ENCODE data around the gene EN2. TPM values are rescaled to one million over a fixed set of nuclear protein-coding genes. Genes with fewer than 3 reads are reported as not detected.

Gene EN2
- total RNA-seq, 1 experiment from 2014 or later, result 0.07 TPM

DNA sequence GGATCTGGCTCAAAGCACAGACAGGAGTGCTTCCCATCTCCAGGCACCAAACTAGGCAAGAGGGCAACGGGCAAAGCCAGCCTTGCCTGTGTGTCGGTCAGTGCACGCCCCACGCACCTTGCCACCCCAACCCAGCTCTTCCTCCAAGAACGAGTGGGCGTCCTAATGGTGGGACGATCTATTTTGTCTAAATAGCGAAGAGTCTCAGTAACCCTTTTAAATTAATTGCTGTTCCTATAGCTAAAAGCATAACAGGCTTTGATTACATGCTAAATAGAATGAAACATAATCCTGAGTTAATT, 12.2 kb downstream of the EN2 start:
- no peak overlapping the region for H3K4me2 ChIP-seq (ENCODE audit: insufficient read depth, insufficient read length, low read length)
- H3T11ph ChIP-seq (ENCODE audit: low read length), result no peak overlapping the region
- H4K8ac ChIP-seq (replicated peaks; ENCODE audit: insufficient read length, low read depth, low read length), result no peak overlapping the region
- H3K27me3 Mint-ChIP-seq (ENCODE audit: low read depth), result peaks cover 100% of the 10 kb centered on the region
- H4K20me1 ChIP-seq (ENCODE audit: control insufficient read depth, insufficient read depth, insufficient read length), result no peaks in the 10 kb centered on the region
- no peaks in the 10 kb centered on the region for H3K79me1 ChIP-seq (ENCODE audit: insufficient read depth, low read depth, low read length, poor library complexity, severe bottlenecking)
- H3K23ac ChIP-seq (ENCODE audit: insufficient read length, low read depth, low read length), result no peak overlapping the region
- H4K5ac ChIP-seq (ENCODE audit: insufficient read length, low read depth, low read length), result no peak overlapping the region
- WGBS (ENCODE audit: extremely low coverage, insufficient read length, low lambda C conversion rate), result no CpG with 5 or more reads among the region's 8 CpGs
- no peak overlapping the region for H2BK120ac ChIP-seq (ENCODE audit: low read depth, low read length, poor library complexity, severe bottlenecking)
- no peak overlapping the region for H3K4ac ChIP-seq (ENCODE audit: low read depth, low read length)
- H2BK12ac ChIP-seq (ENCODE audit: insufficient read length, low read depth, low read length), result no peak overlapping the region
- H2AK5ac ChIP-seq (ENCODE audit: insufficient read length, low read length), result no peak overlapping the region
- H3K79me2 ChIP-seq (ENCODE audit: insufficient read depth, low read length), result no peaks in the 10 kb centered on the region
- no peaks in the 10 kb centered on the region; a peak in 1 of 5 replicates for H3K9me3 Mint-ChIP-seq
- peak overlapping the region in 1 of 2 experiments; percentile 19; a peak in 1 of 5 replicates for H3K4me3 Mint-ChIP-seq
- H3K56ac ChIP-seq (ENCODE audit: insufficient read length, low read depth, low read length), result no peak overlapping the region
- H4K91ac ChIP-seq (ENCODE audit: insufficient read length, low read depth, low read length), result no peak overlapping the region
- no peak overlapping the region for H3K14ac ChIP-seq (ENCODE audit: insufficient read depth, low read length)
- H3K9ac ChIP-seq (ENCODE audit: extremely low read depth, insufficient read length, low read length), result no peak overlapping the region
- H2BK15ac ChIP-seq (ENCODE audit: low read depth, low read length), result no peak overlapping the region
- TF ChIP-seq CTCF (conservative IDR thresholded peaks at IDR 0.05), result no peak
- H3K27me3 ChIP-seq (ENCODE audit: insufficient read depth, low read length), result peaks cover 97% of the 10 kb centered on the region
- no peak overlapping the region for H3K18ac ChIP-seq (ENCODE audit: insufficient read length, low read depth, low read length)
- H3K23me2 ChIP-seq (ENCODE audit: insufficient read length, low read depth, low read length, poor library complexity, severe bottlenecking), result peaks cover 8% of the 10 kb centered on the region
- peaks cover 27 to 38% of the 10 kb centered on the region in 2 experiments for H3K4me1 Mint-ChIP-seq
- H3K9me3 ChIP-seq (ENCODE audit: control insufficient read depth, low read depth, low read length), result no peaks in the 10 kb centered on the region
- H3K4me1 ChIP-seq (ENCODE audit: insufficient read depth, low read length), result no peaks in the 10 kb centered on the region
- H2BK5ac ChIP-seq (ENCODE audit: insufficient read length, low read length), result no peak overlapping the region
- no peak overlapping the region for H3K27ac ChIP-seq (ENCODE audit: insufficient read length, low read depth, low read length)
- no peak overlapping the region for H2BK20ac ChIP-seq (ENCODE audit: low read depth, low read length, poor library complexity, severe bottlenecking)
- no peak overlapping the region for H2AFZ ChIP-seq (ENCODE audit: low read length)
- no peak overlapping the region for H3K27ac Mint-ChIP-seq
- no peak for DNase-seq
- H3K36me3 Mint-ChIP-seq (ENCODE audit: insufficient read depth in 1 of 3, low read depth in 3 of 3), result no peaks in the 10 kb centered on the region
